GM10266 (cell line): Measurements from ENCODE around the gene PPP1R27.

Source experiments
- DNase-seq: peaks from one replicate; pipeline ENCODE4 v3.0.0; 2012; ENCODE audit errors: extremely low spot score
- CTCF ChIP-seq: IDR thresholded peaks from 2 replicates; pipeline ENCODE4 v1.5.1; 2012; ENCODE audit warnings: mild to moderate bottlenecking, low read depth; ENCODE audit not compliant: control insufficient read depth, insufficient read depth; ENCODE audit errors: missing control alignments

The PPP1R27 gene

GRCh38 chr17:81866440-81867169 lies 31.8 kb upstream of the PPP1R27 start:
- no peak for TF ChIP-seq CTCF
- DNase-seq: no peak

DNA sequence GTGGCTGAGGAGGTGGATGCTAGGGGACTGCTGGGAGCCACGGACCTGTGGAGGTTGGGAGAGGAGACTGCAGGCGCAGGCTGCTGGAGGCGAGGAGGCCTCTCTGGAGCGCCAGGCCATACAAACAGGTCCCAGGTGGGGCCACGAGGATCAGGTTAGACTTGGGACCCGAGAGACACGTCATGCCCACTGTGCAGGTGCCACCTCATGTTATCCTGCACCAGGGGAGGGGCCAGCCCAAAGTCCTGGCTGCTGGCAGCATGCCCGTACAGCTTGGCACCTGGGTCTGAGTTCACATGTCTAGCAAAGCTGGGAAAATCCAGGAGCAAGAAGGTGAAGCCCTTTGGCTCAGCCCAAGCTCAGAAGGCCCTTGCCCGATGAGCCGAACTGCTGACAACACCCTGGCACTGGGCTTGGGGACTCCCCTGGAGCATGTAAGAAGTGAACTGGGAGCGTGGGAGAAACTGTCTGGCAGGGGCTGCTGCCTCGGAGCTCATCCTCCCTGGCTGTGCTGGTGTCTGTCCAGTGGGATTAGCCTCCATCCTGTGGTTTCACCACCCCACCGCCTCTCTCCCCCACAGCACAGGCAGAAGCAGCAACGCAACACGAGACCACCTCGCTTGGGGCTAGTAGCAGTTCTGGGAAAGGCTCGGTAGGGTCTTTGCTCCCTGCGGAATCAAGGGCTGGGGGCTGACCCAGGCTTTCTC lies 31.0 kb upstream of the PPP1R27 start:
- no peak for DNase-seq
- TF ChIP-seq CTCF: no peak

GRCh38 chr17:81865358-81865732 lies 30.5 kb upstream of the PPP1R27 start:
- DNase-seq: no peak
- TF ChIP-seq CTCF: no peak

- no peak for TF ChIP-seq CTCF
- no peak for DNase-seq
These were observed 29.3 kb upstream of the PPP1R27 start for GRCh38 chr17:81863833-81864768.

GRCh38 chr17:81863123-81863675 lies 28.3 kb upstream of the PPP1R27 start:
- no peak for DNase-seq
- TF ChIP-seq CTCF: no peak

GRCh38 chr17:81860756-81861568 lies 26.1 kb upstream of the PPP1R27 start:
- peak; percentile 100 for DNase-seq
- TF ChIP-seq CTCF: no peak
